OCI-LY3 (cell line): ENCODE data around the gene SIRT2.

Experiments used
- CTCF ChIP-seq: fragments of 200-600, 300-600 bp; sonication (generic); IDR thresholded peaks from 2 replicates; pipeline ENCODE4 v1.5.1; 2014; ENCODE audit warnings: antibody characterized with exemption, low read length, low read depth
- EZH2phosphoT487 ChIP-seq: fragments of 200-600 bp; shearing (Covaris generic); IDR thresholded peaks from 2 replicates; pipeline ENCODE4 v1.6.1; 2018; ENCODE audit warnings: antibody characterized with exemption, mixed run types, low read depth

- TF ChIP-seq CTCF (no peak), EZH2phosphoT487 (no peak)
Measured at GRCh38 chr19:38946229-38947010, 47.0 kb upstream of the SIRT2 start.
